PC-9 (cell line): ENCODE data around the gene NPIPB2. TPM values are rescaled to one million over a fixed set of nuclear protein-coding genes. Genes with fewer than 3 reads are reported as not detected.
A peak's percentile ranks its signal among the peaks of the same experiment; 100 is the strongest.
"Not testable (repeated sequence)": the region's sequence is repeated elsewhere in the genome, so short reads cannot be mapped to it uniquely, and the experiment has no call there.

ENCODE experiments used
- BruUV-seq: library from RNA; stranded (reverse); fragments of 400-500 nt; replicated peaks from 2 replicates; lab custom pipeline; 2021; lab: Mats Ljungman, UMichigan
- CTCF ChIA-PET: fragments of 300-600 bp; sonication (Branson Sonifier 250); formaldehyde crosslinking; loops from one replicate; lab custom pipeline; 2022; ENCODE audit warnings: antibody characterized with exemption; lab: Charles Lee
- POLR2A ChIA-PET: fragments of 300-600 bp; sonication (Branson Sonifier 250); formaldehyde crosslinking; loops from one replicate; lab custom pipeline; 2022; ENCODE audit warnings: antibody characterized with exemption; ENCODE audit not compliant: unreplicated experiment; lab: Charles Lee
- DNase-seq, 2 experiments: peaks; one replicate each; pipeline versions ENCODE4 v3.0.0 to v3.0.0-alpha.2; 2015 to 2022; ENCODE audit warnings: mixed read lengths in 1 of 2
- H2AFZ ChIP-seq: fragments of 200-600 bp; sonication (generic); 2 replicates; pipeline ENCODE4 v1.8.1; 2017; ENCODE audit warnings: antibody characterized with exemption
- H3F3A ChIP-seq: fragments of 200-600 bp; sonication (generic); 2 replicates; pipeline ENCODE4 v1.8.1; 2017; ENCODE audit warnings: antibody characterized with exemption, mild to moderate bottlenecking, low read depth; ENCODE audit not compliant: insufficient read depth
- H3K27ac ChIP-seq: fragments of 200-600 bp; sonication (generic); 2 replicates; pipeline ENCODE4 v1.6.1; 2016; ENCODE audit warnings: mixed run types
- H3K27me3 ChIP-seq: fragments of 200-600 bp; sonication (generic); 2 replicates; pipeline ENCODE4 v1.6.1; 2016; ENCODE audit warnings: low read depth, mixed run types; ENCODE audit not compliant: insufficient read depth
- H3K36me3 ChIP-seq: fragments of 200-600 bp; sonication (generic); 2 replicates; pipeline ENCODE4 v1.6.1; 2016; ENCODE audit warnings: low read depth, mixed run types
- H3K4me1 ChIP-seq: fragments of 200-600 bp; sonication (generic); replicated peaks from 2 replicates; pipeline ENCODE4 v1.6.1; 2016; ENCODE audit warnings: mixed run types; ENCODE audit not compliant: insufficient read depth
- H3K4me2 ChIP-seq: fragments of 200-600 bp; sonication (generic); 2 replicates; pipeline ENCODE4 v1.6.1; 2017; ENCODE audit warnings: mixed run types
- H3K4me3 ChIP-seq: fragments of 200-600 bp; sonication (generic); 2 replicates; pipeline ENCODE4 v1.6.1; 2016; ENCODE audit warnings: mixed run types
- H3K79me2 ChIP-seq: fragments of 200-600 bp; sonication (generic); 2 replicates; pipeline ENCODE4 v1.6.1; 2017; ENCODE audit warnings: low read depth, mixed run types
- H3K9me2 ChIP-seq: fragments of 200-600 bp; sonication (generic); 2 replicates; pipeline ENCODE4 v1.8.1; 2017; ENCODE audit warnings: mild to moderate bottlenecking; ENCODE audit not compliant: insufficient read depth
- H3K9me3 ChIP-seq: fragments of 200-600 bp; sonication (generic); 2 replicates; pipeline ENCODE4 v1.8.1; 2016; ENCODE audit warnings: low read depth; ENCODE audit not compliant: insufficient read depth
- H4K20me1 ChIP-seq: fragments of 200-600 bp; sonication (generic); 2 replicates; pipeline ENCODE4 v1.8.1; 2017; ENCODE audit not compliant: insufficient read depth
- EZH2 ChIP-seq: fragments of 200-600 bp; sonication (generic); IDR thresholded peaks from 2 replicates; pipeline ENCODE4 v1.8.0; 2017; ENCODE audit warnings: antibody characterized with exemption, low read depth
- intact Hi-C: fragments of 100-400 bp; cut with micrococcal nuclease; formaldehyde crosslinking; loops from one replicate; pipeline ENCODE4 v1.10.0; 2022; ENCODE audit not compliant: unreplicated experiment
- total RNA-seq: library from RNA; stranded (reverse); gene quantifications from 2 replicates; pipeline ENCODE4 v1.2.3, GENCODE V29; 2021
- TF ChIP-seq, protein P1 (sequence below): fragments of 200-600 bp; sonication (generic); conservative IDR thresholded peaks from 2 replicates; pipeline ENCODE4 v1.6.1; 2017; ENCODE audit warnings: mixed run types, antibody characterized with exemption, mild to moderate bottlenecking, moderate library complexity

The NPIPB2 gene
- total RNA-seq, 1 experiment from 2014 or later = 43.3 TPM

DNA sequence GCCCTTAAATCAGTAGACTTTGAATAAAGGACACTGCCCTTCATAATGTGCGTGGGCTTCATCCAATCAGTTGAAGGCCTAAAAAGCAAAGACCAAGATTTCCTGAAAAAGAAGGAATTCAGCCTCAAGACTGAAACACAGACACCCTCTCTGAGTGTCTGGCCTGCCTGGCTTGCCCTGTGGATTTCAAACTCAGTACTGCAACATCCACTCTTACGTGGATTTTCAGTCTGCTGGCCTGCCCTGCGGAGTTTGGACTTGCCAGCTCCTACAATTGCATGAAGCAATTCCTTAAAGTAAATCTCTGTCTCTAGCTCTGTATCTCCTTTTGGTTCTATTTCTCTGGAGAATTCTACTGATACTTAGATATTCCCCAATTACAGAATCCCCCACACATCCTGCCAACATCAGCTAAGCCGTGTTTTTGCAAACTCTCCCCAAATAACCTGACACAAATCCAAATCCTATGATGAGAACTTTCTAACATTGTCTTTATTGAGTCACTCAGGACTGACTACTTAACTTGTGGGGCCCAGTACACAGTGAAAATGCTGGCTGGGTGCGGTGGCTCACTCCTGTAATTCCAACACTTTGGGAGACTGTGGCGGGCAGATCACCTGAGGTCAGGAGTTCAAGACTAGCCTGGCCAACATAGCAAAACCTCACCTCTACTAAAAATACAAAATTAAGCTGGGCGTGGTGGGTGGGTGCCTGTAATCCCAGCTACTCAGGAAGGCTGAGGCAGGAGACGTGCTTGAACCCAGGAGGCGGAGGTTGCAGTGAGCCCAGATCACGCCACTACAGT is 15.9 kb upstream of the NPIPB2 start:
- no peaks in the 10 kb centered on the region for H3K27me3 ChIP-seq
- no peaks in the 10 kb centered on the region for H4K20me1 ChIP-seq
- ChIA-PET CTCF (no interaction called here), POLR2A (interaction anchor here (0.7 kb wide), 1 partner anchor 987 kb away, joined by 5 read pairs; no protein-coding TSS in a partner anchor)
- H3K79me2 ChIP-seq = no peaks in the 10 kb centered on the region
- intact Hi-C loops = no loop called here
- H3K9me3 ChIP-seq = no peaks in the 10 kb centered on the region
- H3K4me2 ChIP-seq = no peak overlapping the region
- TF ChIP-seq, protein P1, sequence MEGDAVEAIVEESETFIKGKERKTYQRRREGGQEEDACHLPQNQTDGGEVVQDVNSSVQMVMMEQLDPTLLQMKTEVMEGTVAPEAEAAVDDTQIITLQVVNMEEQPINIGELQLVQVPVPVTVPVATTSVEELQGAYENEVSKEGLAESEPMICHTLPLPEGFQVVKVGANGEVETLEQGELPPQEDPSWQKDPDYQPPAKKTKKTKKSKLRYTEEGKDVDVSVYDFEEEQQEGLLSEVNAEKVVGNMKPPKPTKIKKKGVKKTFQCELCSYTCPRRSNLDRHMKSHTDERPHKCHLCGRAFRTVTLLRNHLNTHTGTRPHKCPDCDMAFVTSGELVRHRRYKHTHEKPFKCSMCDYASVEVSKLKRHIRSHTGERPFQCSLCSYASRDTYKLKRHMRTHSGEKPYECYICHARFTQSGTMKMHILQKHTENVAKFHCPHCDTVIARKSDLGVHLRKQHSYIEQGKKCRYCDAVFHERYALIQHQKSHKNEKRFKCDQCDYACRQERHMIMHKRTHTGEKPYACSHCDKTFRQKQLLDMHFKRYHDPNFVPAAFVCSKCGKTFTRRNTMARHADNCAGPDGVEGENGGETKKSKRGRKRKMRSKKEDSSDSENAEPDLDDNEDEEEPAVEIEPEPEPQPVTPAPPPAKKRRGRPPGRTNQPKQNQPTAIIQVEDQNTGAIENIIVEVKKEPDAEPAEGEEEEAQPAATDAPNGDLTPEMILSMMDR = no peak
- no peak for TF ChIP-seq EZH2
- no peaks in the 10 kb centered on the region for H3K9me2 ChIP-seq
- H3K27ac ChIP-seq = no peak overlapping the region
- BruUV-seq = no TSS peak
- no peak overlapping the region for H2AFZ ChIP-seq
- no peak for DNase-seq
- H3K4me1 ChIP-seq = peaks cover 14% of the 10 kb centered on the region
- no peak overlapping the region for H3K4me3 ChIP-seq
- no peaks in the 10 kb centered on the region for H3K36me3 ChIP-seq
- H3F3A ChIP-seq = peaks cover 3% of the 10 kb centered on the region

DNA sequence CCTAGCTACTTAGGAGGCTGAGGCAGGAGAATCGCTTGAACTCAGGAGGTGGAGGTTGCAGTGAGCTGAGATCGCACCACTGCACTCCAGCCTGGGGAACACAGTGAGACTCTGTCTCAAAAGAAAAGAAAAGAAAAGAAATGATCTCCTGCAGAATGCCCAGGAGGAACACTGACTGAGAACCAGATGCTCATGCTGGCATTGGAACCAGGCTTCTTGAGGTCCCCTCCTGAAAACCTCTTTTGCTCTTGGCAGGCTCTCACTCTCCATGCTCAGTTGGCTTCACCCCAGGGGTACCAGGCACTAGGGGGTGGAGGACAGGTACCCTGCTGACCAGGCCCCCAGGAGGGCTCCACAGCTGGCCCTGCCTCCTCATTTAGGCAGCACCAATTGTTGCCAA is 14.7 kb upstream of the NPIPB2 start:
- ChIA-PET CTCF (no interaction called here), POLR2A (no interaction called here)
- H3K4me1 ChIP-seq = peaks cover 14% of the 10 kb centered on the region
- intact Hi-C loops = no loop called here
- H3K79me2 ChIP-seq = no peaks in the 10 kb centered on the region
- no peak for DNase-seq
- no peaks in the 10 kb centered on the region for H3K27me3 ChIP-seq
- H3F3A ChIP-seq = peaks cover 3% of the 10 kb centered on the region
- no peaks in the 10 kb centered on the region for H3K9me3 ChIP-seq
- H3K4me3 ChIP-seq = no peak overlapping the region
- TF ChIP-seq, protein P1 = no peak
- TF ChIP-seq EZH2 = no peak
- no peaks in the 10 kb centered on the region for H3K36me3 ChIP-seq
- no peaks in the 10 kb centered on the region for H3K9me2 ChIP-seq
- H3K27ac ChIP-seq = peak overlapping the region; percentile 57
- no peak overlapping the region for H2AFZ ChIP-seq
- no peak overlapping the region for H3K4me2 ChIP-seq
- no peaks in the 10 kb centered on the region for H4K20me1 ChIP-seq
- BruUV-seq = no TSS peak

DNA sequence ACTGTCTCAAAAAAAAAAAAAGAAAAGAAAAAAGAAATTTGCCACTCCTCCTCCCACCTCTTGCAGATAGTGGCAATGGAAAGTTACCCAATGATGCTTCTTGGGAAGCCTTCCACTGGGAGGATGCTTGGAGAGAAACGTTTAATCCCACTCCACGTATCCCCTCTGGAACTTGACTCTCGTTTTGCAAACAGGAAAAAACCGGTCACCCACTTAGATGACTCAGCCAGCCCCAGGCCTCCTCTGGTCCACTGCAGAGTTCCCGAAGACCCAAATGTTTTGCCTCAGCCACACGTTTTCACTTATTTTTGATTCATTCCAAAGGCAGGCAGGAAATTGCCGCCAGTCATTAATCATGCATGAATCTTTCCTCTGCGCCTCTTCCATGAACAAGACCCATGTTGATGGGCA is 13.9 kb upstream of the NPIPB2 start:
- Histone ChIP-seq H4K20me1 (no peaks in the 10 kb centered on the region), H3K4me1 (peaks cover 14% of the 10 kb centered on the region), H3K27ac (peak overlapping the region; percentile 57), H3K27me3 (no peaks in the 10 kb centered on the region), H3K36me3 (no peaks in the 10 kb centered on the region), H3K9me3 (no peaks in the 10 kb centered on the region), H2AFZ (no peak overlapping the region), H3K4me3 (no peak overlapping the region), H3F3A (peaks cover 5% of the 10 kb centered on the region), H3K79me2 (no peaks in the 10 kb centered on the region), H3K4me2 (peak overlapping the region; percentile 48), H3K9me2 (no peaks in the 10 kb centered on the region)
- TF ChIP-seq EZH2 = no peak
- TF ChIP-seq, protein P1 = no peak
- BruUV-seq = no TSS peak
- intact Hi-C loops = no loop called here
- CTCF ChIA-PET = interaction anchor here (1.2 kb wide), 1 partner anchor 112 kb away, joined by 3 read pairs; no protein-coding TSS in a partner anchor
- DNase-seq = peak; percentile 56 to 83
- POLR2A ChIA-PET = no interaction called here

DNA sequence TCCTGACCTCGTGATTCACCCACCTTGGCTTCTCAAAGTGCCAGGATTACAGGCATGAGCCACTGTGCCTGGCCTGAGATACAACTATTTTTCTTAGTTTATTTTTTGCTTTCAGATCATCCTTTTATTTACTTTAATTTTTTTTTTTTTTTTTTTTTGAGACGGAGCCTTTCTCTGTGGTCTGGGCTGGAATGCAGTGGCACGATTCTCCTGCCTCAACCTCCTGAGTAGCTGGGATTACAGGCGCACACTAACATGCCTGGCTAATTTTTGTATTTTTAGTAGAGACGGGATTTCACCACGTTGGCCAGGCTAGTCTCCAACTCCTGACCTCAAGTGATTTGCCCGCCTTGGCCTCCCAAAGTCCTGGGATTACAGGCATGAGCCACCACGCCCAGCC is 11.7 kb upstream of the NPIPB2 start:
- H3K9me3 ChIP-seq, H3K36me3 ChIP-seq, H3K79me2 ChIP-seq, DNase-seq, H3K27ac ChIP-seq, H3K4me2 ChIP-seq, intact Hi-C loops, BruUV-seq, CTCF ChIA-PET, H3K4me3 ChIP-seq, H3K9me2 ChIP-seq, H3K27me3 ChIP-seq, POLR2A ChIA-PET, H3F3A ChIP-seq, H2AFZ ChIP-seq, H4K20me1 ChIP-seq: not testable (repeated sequence)
- H3K4me1 ChIP-seq = peaks cover 14% of the 10 kb centered on the region
